T47D (cell line): ENCODE data around the gene PRIMA1.
"Not testable (repeated sequence)": the region's sequence is repeated elsewhere in the genome, so short reads cannot be mapped to it uniquely, and the experiment has no call there.

Source experiments
- DNase-seq, 2 experiments: peaks; one replicate each; pipeline versions ENCODE4 v3.0.0 to v3.0.0-alpha.2; 2011 to 2012; ENCODE audit warnings: low read depth in 1 of 2, low spot score in 1 of 2
- JUND ChIP-seq: IDR thresholded peaks from 2 replicates; pipeline ENCODE4 v1.6.1; 2012; ENCODE audit warnings: low read depth
- in situ Hi-C: cut with HindIII; loops from 2 replicates; pipeline ENCODE4 v1.10.0; 2016; ENCODE audit warnings: low sequenced_read_pairs, low pct_unique_long_range_greater_than_20kb

PRIMA1 gene, protein sequence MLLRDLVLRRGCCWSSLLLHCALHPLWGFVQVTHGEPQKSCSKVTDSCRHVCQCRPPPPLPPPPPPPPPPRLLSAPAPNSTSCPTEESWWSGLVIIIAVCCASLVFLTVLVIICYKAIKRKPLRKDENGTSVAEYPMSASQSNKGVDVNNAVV

DNA sequence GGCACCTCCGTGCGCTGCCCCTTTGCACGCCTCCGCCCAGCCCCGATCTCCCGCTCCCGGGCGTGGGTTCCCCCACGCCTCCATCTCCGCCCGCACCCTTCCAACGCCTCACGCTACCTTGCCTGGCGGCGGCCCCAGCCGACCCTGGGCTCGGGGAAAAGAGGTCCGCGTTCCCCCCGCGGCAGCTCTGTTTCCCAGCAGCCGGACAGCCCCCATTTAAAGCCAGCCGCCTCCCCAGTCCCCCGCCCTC lies at the start of gene PRIMA1:
Gene PRIMA1, minus strand, starts transcription at position 193 of the 250 bp plus-strand sequence. CDS start 767 bp downstream, outside the sequence.
- DNase-seq = no peak
- TF ChIP-seq JUND = no peak
- in situ Hi-C loops = no loop called here

GRCh38 chr14:93834699-93835371 lies 46.5 kb upstream of the PRIMA1 start:
- DNase-seq = no peak
- in situ Hi-C loops = no loop called here
- TF ChIP-seq JUND = no peak

DNA sequence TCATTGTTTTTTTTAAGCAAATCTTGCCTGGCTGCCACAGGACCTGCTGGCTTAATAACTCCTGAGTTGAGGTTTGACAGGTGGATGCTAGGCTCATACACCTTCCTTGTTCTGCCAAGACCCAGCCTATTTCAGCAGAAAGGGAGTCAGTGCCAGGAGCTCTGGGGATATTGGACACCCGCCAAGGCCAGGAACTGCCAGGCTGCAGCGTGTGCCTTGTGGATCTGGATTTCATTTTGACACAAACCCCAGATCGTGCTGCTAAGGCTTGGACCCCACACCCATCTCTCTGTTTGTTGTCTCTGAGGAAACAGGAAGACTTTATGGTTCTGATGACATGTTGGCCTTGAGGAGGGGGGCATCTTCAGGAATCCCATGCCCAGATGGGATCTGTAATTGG lies 44.4 kb upstream of the PRIMA1 start:
- peak; percentile 54 for DNase-seq
- in situ Hi-C loops = no loop called here
- no peak for TF ChIP-seq JUND

DNA sequence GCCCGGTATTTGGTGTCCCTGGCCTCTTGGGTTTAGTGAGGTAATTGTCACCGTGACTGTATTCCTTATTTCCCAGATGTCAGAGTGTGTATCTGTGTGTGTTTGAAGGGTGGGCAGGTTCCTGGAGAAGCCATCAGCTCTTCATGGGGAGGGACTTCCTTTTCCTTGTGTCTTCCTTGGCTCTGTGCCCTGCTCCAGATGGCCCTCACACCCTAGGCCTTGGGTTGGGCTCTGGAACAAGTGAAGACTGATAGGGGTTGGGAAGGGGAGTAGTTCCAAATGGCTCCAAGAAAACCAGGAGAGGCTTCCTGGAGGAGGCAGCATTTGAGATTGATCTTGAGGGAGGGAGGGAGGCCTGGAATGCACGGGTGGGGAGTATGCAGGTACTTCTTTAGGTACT lies 43.8 kb upstream of the PRIMA1 start:
- no peak for TF ChIP-seq JUND
- DNase-seq = no peak
- in situ Hi-C loops = no loop called here

DNA sequence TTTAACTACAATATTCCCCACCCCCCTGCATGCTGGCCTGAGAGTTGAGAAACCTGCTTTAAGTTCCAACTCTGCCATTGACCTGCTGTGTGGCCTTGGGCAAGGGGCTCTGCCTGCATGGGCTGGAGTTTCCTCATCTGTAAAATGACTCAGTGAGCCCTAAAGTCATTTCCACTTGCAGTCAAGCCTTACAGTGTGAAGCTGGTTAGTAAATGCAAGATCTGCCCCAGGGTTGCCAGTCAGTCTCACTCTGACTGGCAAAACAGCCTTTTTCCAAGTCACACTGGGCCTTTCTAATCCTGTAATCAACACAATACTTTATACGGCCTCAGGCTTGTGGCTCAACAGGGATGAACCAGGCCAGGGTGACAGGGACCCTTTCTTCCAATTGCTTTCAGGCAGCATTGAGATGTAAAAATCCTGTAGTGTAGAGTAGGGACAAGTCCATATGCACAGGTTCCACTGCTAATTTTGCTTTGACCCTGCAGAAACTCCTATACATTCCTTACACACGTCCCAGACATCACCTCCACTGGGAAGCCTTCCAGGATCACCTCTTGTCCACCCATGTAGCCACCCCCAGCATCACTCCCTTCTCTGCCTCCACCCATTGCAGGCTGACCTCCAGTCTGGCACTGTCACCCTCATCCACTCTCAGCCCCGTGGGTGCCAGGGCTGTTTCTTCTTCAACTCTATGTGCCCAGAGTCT lies 42.6 kb upstream of the PRIMA1 start:
- no peak for TF ChIP-seq JUND
- no peak for DNase-seq
- in situ Hi-C loops = no loop called here

- no peak for TF ChIP-seq JUND
- in situ Hi-C loops = no loop called here
- no peak for DNase-seq
These were observed 41.7 kb upstream of the PRIMA1 start for GRCh38 chr14:93829839-93830481.

DNA sequence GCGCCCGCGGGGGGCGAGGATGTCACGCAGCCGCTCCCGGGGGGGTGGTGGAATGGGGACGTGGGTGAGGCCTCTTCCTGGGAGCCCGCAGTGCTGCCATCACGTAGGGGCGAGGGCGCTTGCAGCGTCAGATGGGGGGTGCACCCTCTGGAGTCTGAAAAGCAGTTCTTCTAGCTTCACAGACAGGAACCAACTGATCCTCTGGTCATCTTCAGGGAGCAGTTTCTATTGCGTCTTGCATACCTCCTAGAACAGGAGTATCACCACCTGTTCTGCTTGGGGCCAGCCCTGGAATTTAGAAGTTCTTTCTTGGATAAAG lies 36.9 kb upstream of the PRIMA1 start:
- no peak for TF ChIP-seq JUND
- in situ Hi-C loops = no loop called here
- DNase-seq = no peak

DNA sequence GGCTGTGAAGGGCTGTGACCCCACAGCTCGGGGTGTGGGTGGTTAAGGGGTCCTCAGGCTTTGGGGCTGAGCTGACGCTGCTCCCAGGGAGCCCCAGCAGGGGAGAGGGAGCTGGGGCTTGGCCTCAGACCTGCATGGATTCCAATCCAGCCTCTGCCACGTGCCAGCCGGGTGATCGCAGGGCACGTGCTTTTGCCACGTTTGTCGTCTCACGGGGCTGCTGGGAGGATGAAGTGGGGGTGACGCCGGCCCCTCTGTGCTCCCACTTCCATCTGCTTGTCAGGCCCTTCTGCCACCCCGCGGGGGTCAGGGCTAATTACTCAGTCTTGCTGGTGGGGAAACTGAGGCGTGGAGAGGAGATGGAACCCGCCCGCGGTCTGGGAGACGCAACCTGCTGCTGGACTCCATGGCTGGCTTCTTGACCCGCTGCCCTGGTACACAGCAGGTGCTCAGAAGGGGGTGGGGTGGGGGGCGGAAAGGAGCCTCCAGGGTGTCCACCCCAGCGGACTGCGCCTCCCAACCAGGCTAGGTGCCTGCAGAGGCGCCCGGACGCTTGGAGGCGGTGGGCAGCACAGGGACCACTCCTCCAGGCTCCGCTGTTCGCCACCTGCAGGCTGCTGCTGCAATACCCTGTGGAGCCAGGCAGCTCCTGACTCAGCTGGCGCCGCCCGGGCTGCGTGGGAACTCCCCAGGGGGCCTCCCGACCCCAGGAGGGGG lies 36.4 kb upstream of the PRIMA1 start:
- TF ChIP-seq JUND = no peak
- DNase-seq = no peak
- in situ Hi-C loops = no loop called here

GRCh38 chr14:93824076-93824475 lies 35.8 kb upstream of the PRIMA1 start:
- in situ Hi-C loops = no loop called here
- no peak for DNase-seq
- no peak for TF ChIP-seq JUND

DNA sequence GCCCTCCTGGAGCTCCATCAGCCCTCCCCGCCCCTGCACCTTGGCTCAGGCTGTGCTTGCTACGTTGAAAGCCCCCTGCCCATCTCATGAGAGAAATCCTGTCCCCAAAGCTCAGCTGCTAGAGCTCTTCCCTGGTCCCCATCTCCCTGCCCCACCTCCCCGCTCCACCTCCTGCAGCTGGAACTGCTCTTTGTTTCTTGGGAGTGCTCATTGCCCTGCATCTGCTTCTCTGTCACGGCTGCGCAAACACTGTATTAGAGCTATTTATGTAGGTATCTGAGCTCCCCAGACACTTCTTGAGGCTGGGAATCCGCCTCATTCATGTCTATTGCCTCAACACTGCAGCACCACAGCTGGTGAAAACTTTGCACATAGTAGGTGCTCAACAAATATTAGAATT lies 32.8 kb upstream of the PRIMA1 start:
- DNase-seq = no peak
- in situ Hi-C loops = no loop called here
- no peak for TF ChIP-seq JUND

DNA sequence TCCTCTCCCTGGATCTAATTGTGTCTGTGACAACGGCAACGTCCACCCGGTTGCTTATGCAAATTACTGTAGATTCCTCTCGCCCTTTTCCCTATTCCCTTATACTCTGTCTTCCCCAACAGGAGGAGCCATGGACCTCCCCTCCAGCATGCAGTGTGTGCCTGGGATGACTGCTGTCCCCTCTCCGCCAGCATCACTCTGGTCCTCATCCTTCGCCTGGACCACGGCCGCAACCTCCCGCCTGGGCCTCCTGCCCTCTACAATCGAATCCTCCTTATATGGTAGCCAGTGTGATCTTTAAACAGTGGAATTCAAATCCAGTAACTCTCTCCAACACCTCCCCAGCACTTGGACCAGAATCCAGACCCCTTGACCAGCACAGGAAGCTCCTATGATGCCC lies 30.6 kb upstream of the PRIMA1 start:
- no peak for TF ChIP-seq JUND
- no peak for DNase-seq
- in situ Hi-C loops = no loop called here

DNA sequence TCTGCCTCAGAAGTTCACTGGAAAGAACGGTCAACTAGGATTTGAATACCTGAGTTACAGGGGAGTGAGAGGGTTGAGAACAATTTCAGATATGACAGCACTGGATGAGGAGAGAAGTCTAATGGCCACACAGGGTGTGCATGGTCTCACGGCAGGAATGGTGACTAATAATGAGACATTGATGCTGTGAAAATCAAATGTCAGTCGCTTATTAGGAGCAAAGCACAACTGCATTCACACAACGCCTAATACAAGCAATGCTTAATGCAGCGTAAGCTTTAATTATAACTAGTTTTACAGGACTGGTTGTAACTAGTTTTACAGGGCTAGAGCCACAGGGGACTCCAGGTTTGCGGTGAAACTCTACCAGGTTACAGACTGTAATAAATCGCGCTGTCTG lies 23.4 kb upstream of the PRIMA1 start:
- no peak for TF ChIP-seq JUND
- in situ Hi-C loops = no loop called here

GRCh38 chr14:93811020-93811419 lies 22.7 kb upstream of the PRIMA1 start:
- TF ChIP-seq JUND = no peak
- DNase-seq = no peak
- in situ Hi-C loops = no loop called here

More for the DNA sequence above, 23.4 kb upstream of the PRIMA1 start:
- no peak for DNase-seq

DNA sequence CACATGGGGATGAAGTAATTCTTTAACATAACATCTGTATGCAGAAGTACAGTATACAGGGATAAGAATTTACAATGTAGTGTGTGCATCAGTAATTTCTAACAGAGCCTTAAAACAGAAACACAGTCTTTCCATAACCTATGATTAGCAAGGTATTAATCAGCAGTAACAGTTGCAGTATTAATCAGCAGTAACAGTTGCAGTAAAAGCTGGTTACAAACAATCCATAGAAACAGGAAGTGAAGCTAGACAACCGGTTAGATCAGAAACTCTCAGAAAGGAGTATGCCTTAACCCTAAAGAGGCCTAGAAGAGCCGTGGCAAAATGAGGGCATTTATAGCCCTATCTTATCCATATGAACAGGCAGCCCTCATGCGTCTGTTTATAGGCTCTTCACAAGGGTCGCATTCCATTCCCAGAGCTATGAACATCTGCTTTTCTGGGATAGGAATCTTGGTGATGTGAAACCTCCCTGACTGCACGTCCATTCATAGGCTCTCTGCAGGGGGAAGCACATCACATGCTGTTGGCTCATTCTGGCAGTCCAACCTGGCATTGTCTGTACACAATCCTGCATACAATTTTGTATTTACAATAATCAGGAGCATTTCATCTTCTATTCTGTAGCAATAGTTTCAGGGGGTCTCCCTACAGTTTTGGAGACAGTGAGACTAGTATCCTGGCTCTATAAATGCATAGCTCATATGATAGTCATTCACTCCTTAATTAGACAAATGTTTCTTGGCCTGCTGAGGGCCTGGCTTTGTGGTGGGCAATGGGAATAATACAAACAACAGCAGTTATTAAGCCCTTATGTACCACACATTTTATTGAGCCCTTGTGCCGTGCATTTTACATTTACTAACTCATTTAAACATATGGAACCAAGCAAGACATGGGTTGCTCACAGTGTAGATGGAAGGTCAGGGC lies 21.5 kb upstream of the PRIMA1 start:
- in situ Hi-C loops = not testable (repeated sequence)
- peak in 1 of 2 experiments; percentile 31 for DNase-seq
